SJSA1 (cell line): ENCODE data around the gene LCE1B. TPM values are rescaled to one million over a fixed set of nuclear protein-coding genes. Genes with fewer than 3 reads are reported as not detected.

Source experiments
- DNase-seq, 2 experiments: peaks; one replicate each; pipeline ENCODE4 v3.0.0-alpha.2; 2015 to 2020; ENCODE audit warnings: low spot score in 2 of 2, low read depth in 1 of 2
- H3K27ac ChIP-seq: fragments of 250-450 bp; sonication (Bioruptor Pico); 2 replicates; pipeline ENCODE4 v1.5.1; 2020; ENCODE audit warnings: mild to moderate bottlenecking, moderate library complexity
- H3K27me3 ChIP-seq: fragments of 250-450 bp; sonication (Bioruptor Pico); replicated peaks from 2 replicates; pipeline ENCODE4 v1.5.1; 2020; ENCODE audit warnings: mild to moderate bottlenecking, moderate library complexity
- H3K36me3 ChIP-seq: fragments of 250-450 bp; sonication (Bioruptor Pico); 2 replicates; pipeline ENCODE4 v1.5.1; 2020; ENCODE audit warnings: mild to moderate bottlenecking
- H3K4me1 ChIP-seq: fragments of 250-450 bp; sonication (Bioruptor Pico); replicated peaks from 2 replicates; pipeline ENCODE4 v1.6.1; 2021; ENCODE audit warnings: mild to moderate bottlenecking
- H3K4me3 ChIP-seq: fragments of 250-450 bp; sonication (Bioruptor Pico); 2 replicates; pipeline ENCODE4 v1.5.1; 2020; ENCODE audit warnings: mild to moderate bottlenecking
- H3K9me3 ChIP-seq: fragments of 250-450 bp; sonication (Bioruptor Pico); replicated peaks from 2 replicates; pipeline ENCODE4 v1.5.1; 2020; ENCODE audit warnings: mild to moderate bottlenecking
- total RNA-seq: library from RNA; depleted of rRNA; stranded (reverse); fragments of >200 nt; shearing (Covaris generic); gene quantifications from 2 replicates; pipeline ENCODE4 v1.2.3, GENCODE V29; 2014; rRNA removed

LCE1B gene, protein sequence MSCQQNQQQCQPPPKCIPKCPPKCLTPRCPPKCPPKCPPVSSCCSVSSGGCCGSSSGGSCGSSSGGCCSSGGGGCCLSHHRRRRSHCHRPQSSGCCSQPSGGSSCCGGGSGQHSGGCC
- not detected in 2 replicates for total RNA-seq

- Histone ChIP-seq H3K9me3 (no peaks in the 10 kb centered on the region), H3K27me3 (peaks cover 3% of the 10 kb centered on the region; the same call in 1 of the 2 replicates), H3K4me1 (no peaks in the 10 kb centered on the region), H3K36me3 (no peaks in the 10 kb centered on the region), H3K27ac (no peak within 1 kb of the TSS), H3K4me3 (no peak within 1 kb of the TSS)
- no peak for DNase-seq
Observed at GRCh38 chr1:152811671-152812070, at the start of gene LCE1B. TSS of gene LCE1B (plus strand) at chr1:152811971. CDS start at chr1:152812447, 476 bp downstream.

DNA sequence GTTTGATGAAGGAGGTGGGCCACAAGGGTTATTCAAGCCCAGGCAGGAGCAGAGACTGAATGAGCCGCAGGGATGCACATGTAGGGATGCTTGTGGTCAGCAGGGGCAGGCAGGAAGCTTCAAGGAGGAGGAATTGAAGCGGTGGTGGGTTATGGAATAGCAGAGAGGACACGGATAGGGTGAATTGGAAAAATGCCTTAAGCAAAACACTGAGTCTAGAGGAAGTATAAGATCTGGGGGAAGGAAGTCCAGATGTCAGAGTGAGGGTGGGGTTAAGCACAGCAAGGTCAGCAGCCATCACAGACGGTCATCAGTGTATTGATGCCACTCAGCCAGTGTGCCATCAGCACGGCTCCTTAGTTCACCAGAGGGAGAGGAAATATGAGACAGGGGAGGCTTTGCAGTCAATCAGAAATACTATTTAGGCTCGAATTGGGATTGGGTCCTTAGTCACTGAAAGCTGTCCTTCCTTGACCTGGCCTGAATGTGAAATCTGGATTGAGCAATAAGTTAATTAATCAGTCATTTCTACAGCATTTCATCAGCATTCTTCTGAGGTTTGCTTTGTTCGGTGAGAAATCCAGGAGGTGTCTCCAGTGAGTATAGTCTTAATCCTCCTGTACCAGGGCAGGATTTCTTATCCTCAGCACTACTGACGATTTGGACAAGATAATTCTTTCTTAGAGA lies 42.8 kb upstream of the LCE1B start:
- Histone ChIP-seq H3K36me3 (no peaks in the 10 kb centered on the region), H3K4me1 (no peaks in the 10 kb centered on the region), H3K9me3 (no peaks in the 10 kb centered on the region), H3K4me3 (no peak overlapping the region), H3K27ac (no peak overlapping the region), H3K27me3 (no peaks in the 10 kb centered on the region)
- no peak for DNase-seq

GRCh38 chr1:152770411-152770810 lies 41.4 kb upstream of the LCE1B start:
- H3K4me3 ChIP-seq: no peak overlapping the region
- H3K27ac ChIP-seq: no peak overlapping the region
- H3K36me3 ChIP-seq: no peaks in the 10 kb centered on the region
- no peaks in the 10 kb centered on the region for H3K4me1 ChIP-seq
- no peaks in the 10 kb centered on the region for H3K27me3 ChIP-seq
- H3K9me3 ChIP-seq: no peaks in the 10 kb centered on the region
- DNase-seq: no peak

DNA sequence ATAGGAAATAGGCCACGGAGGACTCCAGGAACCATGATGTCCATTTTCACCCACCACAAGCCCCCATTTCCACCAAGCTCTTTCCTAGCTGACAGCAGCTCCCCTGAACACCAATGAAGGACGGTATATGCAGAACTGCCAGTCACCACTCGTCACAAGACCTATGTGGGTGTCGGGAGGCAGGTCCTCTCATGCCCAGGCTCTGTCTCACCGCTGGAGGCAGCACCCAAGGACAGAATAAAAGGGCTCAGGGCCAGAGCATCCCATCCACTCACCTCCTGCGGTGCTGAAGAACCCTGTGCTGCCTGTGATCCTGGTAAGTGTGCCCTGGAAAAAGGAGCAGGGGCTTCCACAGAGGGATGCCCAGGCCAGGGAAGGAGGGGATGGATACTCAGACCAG lies 36.9 kb upstream of the LCE1B start, which contains the start of gene LCE1F:
TSS of gene LCE1F (plus strand) at position 266 of the 400 bp plus-strand sequence. CDS start 1,232 bp downstream, outside the sequence.
- H3K4me1 ChIP-seq: no peaks in the 10 kb centered on the region
- no peaks in the 10 kb centered on the region; the same call in 1 of the 2 replicates for H3K27me3 ChIP-seq
- DNase-seq: no peak
- no peak within 1 kb of the TSS for H3K4me3 ChIP-seq
- H3K36me3 ChIP-seq: no peaks in the 10 kb centered on the region
- no peaks in the 10 kb centered on the region for H3K9me3 ChIP-seq
- no peak within 1 kb of the TSS for H3K27ac ChIP-seq

DNA sequence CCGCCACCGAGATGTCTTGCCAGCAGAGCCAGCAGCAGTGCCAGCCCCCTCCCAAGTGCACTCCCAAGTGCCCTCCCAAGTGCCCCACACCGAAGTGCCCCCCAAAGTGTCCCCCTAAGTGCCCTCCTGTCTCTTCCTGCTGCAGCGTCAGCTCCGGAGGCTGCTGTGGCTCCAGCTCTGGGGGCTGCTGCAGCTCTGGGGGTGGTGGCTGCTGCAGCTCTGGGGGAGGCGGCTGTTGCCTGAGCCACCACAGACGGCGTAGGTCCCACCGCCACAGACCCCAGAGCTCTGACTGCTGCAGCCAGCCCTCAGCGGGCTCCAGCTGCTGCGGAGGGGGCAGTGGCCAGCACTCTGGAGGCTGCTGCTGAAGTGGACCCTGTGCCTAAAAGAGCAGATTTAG lies 35.4 kb upstream of the LCE1B start:
- Histone ChIP-seq H3K36me3 (no peaks in the 10 kb centered on the region), H3K9me3 (no peaks in the 10 kb centered on the region), H3K27me3 (no peaks in the 10 kb centered on the region; the same call in 1 of the 2 replicates), H3K4me1 (no peaks in the 10 kb centered on the region), H3K27ac (no peak overlapping the region), H3K4me3 (no peak overlapping the region)
- no peak for DNase-seq

DNA sequence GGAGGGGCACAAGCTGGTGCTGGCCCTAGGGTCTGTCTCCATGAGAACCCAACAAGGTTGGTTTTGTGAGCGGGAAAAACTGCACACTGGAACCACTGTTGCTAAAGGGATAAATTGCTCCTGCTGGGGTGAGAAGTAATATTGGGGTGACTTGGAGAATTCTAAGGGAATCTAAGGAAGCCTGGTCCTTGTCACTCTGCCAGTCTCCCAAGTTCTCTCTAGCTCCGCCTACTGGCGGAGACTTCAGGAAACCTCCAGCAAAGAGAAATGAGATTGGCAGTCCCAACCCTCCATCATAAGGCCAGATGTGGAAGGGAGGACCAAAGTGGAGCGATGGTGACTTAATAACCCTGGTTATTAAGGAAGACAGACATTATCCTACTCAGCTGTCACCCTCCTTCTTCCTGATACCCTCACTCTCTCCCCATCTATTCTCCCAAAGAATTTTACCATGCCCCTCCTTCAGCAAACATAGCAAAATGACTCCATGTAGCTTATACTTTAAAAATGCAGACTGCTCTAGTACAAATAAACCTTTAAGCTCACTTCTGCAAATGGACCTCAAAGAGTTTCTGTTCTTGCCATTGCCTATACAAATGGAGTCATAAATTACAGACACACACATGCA lies 34.1 kb upstream of the LCE1B start:
- Histone ChIP-seq H3K9me3 (no peaks in the 10 kb centered on the region), H3K4me1 (no peaks in the 10 kb centered on the region), H3K27ac (no peak overlapping the region), H3K4me3 (no peak overlapping the region), H3K27me3 (no peaks in the 10 kb centered on the region; the same call in 1 of the 2 replicates), H3K36me3 (no peaks in the 10 kb centered on the region)
- peak in 1 of 2 experiments; percentile 30 for DNase-seq

GRCh38 chr1:152783095-152783494 lies 28.7 kb upstream of the LCE1B start:
- Histone ChIP-seq H3K27me3 (no peaks in the 10 kb centered on the region), H3K9me3 (no peaks in the 10 kb centered on the region), H3K4me3 (no peak overlapping the region), H3K36me3 (no peaks in the 10 kb centered on the region), H3K4me1 (no peaks in the 10 kb centered on the region), H3K27ac (no peak overlapping the region)
- no peak for DNase-seq

GRCh38 chr1:152786077-152786476 lies 25.7 kb upstream of the LCE1B start, which contains the start of gene LCE1E:
TSS of gene LCE1E (plus strand) at chr1:152786257. CDS start at chr1:152787300, 1,043 bp downstream.
- no peak within 1 kb of the TSS for H3K27ac ChIP-seq
- no peak within 1 kb of the TSS for H3K4me3 ChIP-seq
- no peaks in the 10 kb centered on the region for H3K9me3 ChIP-seq
- no peaks in the 10 kb centered on the region for H3K4me1 ChIP-seq
- peaks cover 2% of the 10 kb centered on the region; the same call in 1 of the 2 replicates for H3K27me3 ChIP-seq
- no peak for DNase-seq
- H3K36me3 ChIP-seq: no peaks in the 10 kb centered on the region

GRCh38 chr1:152795686-152796085 lies 16.1 kb upstream of the LCE1B start:
- Histone ChIP-seq H3K27me3 (peaks cover 5% of the 10 kb centered on the region; the same call in 1 of the 2 replicates), H3K27ac (no peak overlapping the region)

GRCh38 chr1:152796421-152796820 lies 15.3 kb upstream of the LCE1B start, which contains the start of gene LCE1D:
TSS of gene LCE1D (plus strand) at chr1:152796721. CDS start at chr1:152797795, 1,074 bp downstream.
- no peaks in the 10 kb centered on the region for H3K4me1 ChIP-seq
- DNase-seq: no peak
- no peaks in the 10 kb centered on the region for H3K9me3 ChIP-seq
- no peaks in the 10 kb centered on the region for H3K36me3 ChIP-seq
- H3K27ac ChIP-seq: no peak within 1 kb of the TSS
- peaks cover 4% of the 10 kb centered on the region; the same call in 1 of the 2 replicates for H3K27me3 ChIP-seq
- no peak within 1 kb of the TSS for H3K4me3 ChIP-seq

More at GRCh38 chr1:152795686-152796085, 16.1 kb upstream of the LCE1B start:
- Histone ChIP-seq H3K9me3 (no peaks in the 10 kb centered on the region), H3K36me3 (no peaks in the 10 kb centered on the region), H3K4me3 (no peak overlapping the region), H3K4me1 (no peaks in the 10 kb centered on the region)
- DNase-seq: no peak

DNA sequence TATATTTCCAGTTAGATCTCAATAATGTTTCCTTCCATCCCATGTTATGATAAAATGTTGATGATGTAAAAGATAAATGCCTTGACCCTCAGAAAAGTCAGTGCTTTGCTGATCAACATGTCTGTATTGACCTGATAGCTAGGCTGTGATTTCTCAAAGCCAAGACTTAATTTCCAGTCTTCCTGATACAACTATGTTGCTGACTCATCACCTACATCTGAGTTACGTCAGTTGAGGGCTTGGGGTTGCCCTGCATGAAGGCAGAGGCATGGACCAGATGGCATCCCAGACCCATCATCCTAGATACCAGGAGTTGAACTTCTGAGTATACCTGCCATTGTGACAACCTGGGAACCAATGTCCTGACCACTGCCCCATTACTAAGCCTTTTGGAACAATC lies 10.4 kb upstream of the LCE1B start:
- Histone ChIP-seq H3K36me3 (no peaks in the 10 kb centered on the region), H3K9me3 (no peaks in the 10 kb centered on the region), H3K27ac (no peak overlapping the region), H3K27me3 (no peaks in the 10 kb centered on the region), H3K4me1 (no peaks in the 10 kb centered on the region), H3K4me3 (no peak overlapping the region)
- DNase-seq: no peak

- H3K4me3 ChIP-seq: no peak within 1 kb of the TSS
Observed at GRCh38 chr1:152806576-152806975, 5.2 kb upstream of the LCE1B start, which contains the start of gene LCE1C. TSS of gene LCE1C (minus strand) at chr1:152806651. CDS start at chr1:152805478, 1,173 bp downstream.

DNA sequence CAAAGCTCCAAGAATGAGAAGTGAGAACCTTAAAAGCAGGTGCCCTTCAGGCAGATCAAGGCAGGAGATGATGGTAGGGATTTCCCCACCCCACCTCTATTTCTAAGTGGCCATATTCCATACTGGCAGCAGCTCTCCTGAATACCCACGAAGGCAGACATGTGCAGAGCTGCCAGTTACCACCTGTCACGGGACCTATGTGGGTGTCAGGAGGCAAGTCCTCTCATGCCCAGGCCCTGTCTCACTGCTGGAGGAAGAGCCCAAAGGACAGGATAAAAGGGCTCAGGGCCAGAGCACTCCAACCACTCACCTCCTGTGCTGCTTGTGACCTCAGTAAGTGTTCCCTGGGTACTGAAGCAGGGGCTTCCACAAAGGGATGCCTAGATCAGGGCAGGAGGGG lies 721 bp upstream of the LCE1B start:
- no peak overlapping the region for H3K27ac ChIP-seq
- no peak for DNase-seq
- peaks cover 3% of the 10 kb centered on the region; the same call in 1 of the 2 replicates for H3K27me3 ChIP-seq
- H3K9me3 ChIP-seq: no peaks in the 10 kb centered on the region
- no peaks in the 10 kb centered on the region for H3K36me3 ChIP-seq
- no peak overlapping the region for H3K4me3 ChIP-seq
- no peaks in the 10 kb centered on the region for H3K4me1 ChIP-seq

More at GRCh38 chr1:152806576-152806975, 5.2 kb upstream of the LCE1B start, which contains the start of gene LCE1C:
- Histone ChIP-seq H3K4me1 (no peaks in the 10 kb centered on the region), H3K9me3 (no peaks in the 10 kb centered on the region), H3K27ac (no peak within 1 kb of the TSS), H3K36me3 (no peaks in the 10 kb centered on the region), H3K27me3 (no peaks in the 10 kb centered on the region; the same call in 1 of the 2 replicates)
- no peak for DNase-seq
